HG02571 (cell line): ENCODE measurements around the gene KRTAP5-8.
"Not testable (repeated sequence)": the region's sequence is repeated elsewhere in the genome, so short reads cannot be mapped to it uniquely, and the experiment has no call there.

ENCODE experiments used
- ATAC-seq: cut with Tn5 transposase; IDR thresholded peaks from one replicate; pipeline ENCODE4 v1.9.1; 2021; ENCODE audit warnings: mild to moderate bottlenecking, moderate library complexity; ENCODE audit not compliant: unreplicated experiment

KRTAP5-8 gene

GRCh38 chr11:71537977-71538665, at the start of gene KRTAP5-8:
KRTAP5-8 (plus strand) TSS chr11:71538025; CDS start chr11:71538056, 31 bp downstream.
- ATAC-seq: not testable (repeated sequence)

GRCh38 chr11:71488681-71489270, 49.0 kb upstream of the KRTAP5-8 start:
- no peak for ATAC-seq

GRCh38 chr11:71489311-71490043, 48.3 kb upstream of the KRTAP5-8 start:
- ATAC-seq: no peak

- no peak for ATAC-seq
These were observed 47.6 kb upstream of the KRTAP5-8 start for GRCh38 chr11:71490044-71490730.

- ATAC-seq: no peak
These were observed 47.0 kb upstream of the KRTAP5-8 start for GRCh38 chr11:71490731-71491390.

DNA sequence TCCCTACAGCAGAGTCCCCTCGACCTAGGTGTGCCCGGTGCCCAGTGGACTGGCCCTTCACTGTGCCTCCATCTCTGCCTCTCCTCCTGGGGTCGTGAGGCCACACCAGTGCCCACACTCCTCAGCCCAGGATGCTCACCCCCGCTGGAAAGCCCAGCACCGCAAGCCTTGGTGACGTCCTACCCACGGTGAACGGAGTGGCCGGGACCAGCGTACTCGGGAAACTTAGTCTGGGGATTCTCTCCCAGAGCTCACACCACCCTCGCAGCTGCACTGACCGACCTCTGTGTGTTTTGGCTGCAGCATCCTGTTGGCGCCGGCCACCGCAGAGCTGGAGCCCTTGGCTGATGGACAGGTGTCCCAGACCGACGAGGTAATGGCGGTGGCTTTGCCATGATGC, 46.3 kb upstream of the KRTAP5-8 start:
- ATAC-seq: no peak

DNA sequence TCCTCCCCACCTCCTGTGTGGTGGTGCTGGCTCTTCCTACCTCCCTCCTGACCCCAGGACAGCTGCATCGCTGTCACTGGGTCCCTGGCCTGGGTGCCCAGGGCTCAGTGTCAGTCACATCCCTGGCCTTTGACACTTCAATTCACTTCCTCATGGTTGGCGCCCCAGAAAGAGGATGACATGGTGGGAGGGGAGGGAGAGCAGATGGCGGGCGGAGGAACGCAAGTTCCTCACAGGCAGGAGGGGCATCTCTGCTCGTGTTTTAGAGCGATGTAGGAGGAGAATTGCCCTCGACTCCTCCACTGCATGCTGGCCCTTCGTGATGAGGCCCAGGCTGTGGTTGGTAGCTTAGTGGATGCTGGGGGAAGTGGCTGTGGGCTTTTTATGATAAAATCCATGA, 45.9 kb upstream of the KRTAP5-8 start:
- ATAC-seq: no peak

DNA sequence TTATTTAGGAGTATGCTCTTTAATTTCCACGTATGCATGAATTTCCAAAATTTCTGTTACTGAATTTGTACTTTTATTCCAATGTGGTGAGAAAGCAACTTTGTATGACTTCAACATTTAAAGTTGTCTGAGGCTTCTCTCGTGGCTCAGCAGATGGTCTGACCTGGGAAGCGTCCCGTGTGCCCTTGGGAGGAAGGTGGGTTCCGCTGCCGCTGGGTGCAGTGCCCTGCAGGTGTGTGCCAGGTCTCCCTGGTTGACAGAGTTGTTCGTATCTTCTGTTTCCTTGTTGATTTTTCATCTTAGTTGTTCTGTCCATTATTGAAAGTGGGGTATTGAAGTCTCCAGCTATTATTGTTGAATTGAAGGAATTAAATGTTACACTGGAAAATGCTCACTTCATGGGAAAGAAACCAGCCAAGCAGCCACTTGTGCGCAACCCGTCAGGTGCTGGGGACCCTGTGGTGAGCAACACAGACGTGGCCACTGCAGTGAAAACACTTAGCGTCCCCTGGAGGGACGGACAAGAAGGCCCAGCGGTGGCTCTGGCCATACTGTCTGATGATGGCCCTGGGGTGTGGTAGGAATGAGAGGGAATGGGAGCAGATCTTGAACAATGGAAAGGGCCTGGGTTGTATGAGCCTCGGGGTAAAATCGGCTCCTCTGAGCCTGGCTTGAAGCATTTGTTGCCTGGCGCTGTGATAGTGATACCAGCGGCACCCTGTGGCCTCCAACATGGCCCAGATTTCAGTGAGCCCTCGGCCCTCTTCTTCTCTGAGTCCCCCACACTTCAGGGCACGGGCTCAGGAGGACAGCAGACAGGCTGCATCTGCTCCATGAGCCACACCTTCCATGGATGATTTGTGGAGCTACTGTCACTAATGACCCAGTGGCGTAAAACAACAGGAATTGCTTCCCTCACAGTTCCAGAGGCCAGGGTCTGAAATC, 42.3 kb upstream of the KRTAP5-8 start:
- ATAC-seq: no peak

DNA sequence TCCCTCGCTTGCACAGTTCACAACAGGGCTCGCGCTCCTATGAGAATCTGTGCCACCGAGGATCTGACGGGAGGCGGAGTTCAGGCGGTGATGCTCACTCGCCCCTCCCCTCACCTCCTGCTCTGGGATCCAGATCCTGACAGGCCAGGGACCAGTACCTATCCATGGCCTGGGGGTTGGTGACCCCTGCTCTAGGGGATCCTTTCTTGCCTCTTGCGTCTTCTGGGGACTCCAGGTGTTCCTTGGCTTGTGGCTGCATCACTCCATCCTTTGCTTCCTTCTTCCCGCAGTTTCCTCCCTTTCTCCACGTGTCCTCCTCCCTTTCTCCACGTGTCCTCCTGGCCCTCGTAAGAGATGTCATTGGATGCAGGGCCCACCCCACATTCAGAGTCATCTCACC, 41.4 kb upstream of the KRTAP5-8 start:
- no peak for ATAC-seq

DNA sequence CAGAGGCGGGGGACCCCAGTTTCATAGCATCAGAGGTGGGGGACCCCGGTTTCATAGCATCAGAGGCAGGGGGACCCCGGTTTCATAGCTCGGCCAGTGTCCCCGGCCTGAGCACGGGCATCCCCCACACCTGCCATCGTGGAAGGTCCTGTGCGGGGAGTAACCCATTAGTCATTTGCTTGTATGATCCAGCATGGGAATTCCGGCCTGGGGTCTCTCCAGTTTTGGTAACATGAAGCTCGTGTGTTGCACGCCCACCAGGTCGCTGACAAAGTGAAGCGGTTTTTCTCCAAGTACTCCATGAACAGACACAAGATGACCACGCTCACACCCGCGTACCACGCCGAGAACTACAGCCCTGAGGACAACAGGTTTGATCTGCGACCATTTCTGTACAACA, 39.7 kb upstream of the KRTAP5-8 start:
- no peak for ATAC-seq

DNA sequence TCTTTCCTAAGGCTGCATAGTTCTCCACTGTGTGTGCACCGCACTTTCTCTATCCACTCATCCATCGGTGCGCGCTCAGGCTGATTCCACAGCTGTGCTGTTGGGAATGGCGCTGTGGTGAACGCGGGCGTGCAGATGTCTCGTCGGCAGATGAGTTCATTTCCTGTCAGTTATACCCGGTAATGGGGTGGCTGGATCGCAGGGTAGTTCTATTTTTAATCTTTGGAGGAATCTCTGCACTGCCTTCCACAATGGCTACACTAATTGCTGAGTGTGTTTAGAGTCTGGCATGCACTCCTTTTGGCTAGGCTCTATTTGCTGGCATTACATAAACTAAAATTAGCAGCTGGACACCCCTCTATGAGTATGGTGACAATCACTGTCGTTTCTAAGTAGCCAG, 38.7 kb upstream of the KRTAP5-8 start:
- ATAC-seq: no peak

DNA sequence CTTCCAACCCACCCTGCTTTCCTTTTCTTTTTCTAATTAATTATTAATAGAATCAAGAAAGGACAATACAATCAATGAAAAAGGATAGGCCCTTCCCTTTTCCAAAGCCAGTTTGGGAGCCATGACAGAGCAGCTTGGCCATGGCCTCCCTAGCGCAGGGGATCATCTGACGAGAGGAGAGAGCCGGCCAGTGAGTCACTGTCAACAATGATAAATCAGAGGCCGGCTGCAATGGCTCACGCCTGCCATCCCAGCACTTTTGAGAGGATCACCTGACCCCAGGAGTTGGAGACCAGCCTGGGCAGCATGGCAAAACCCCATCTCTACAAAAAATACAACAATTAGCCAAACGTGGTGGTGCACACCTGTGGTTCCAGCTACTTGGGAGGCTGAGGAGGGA, 38.3 kb upstream of the KRTAP5-8 start:
- ATAC-seq: no peak

DNA sequence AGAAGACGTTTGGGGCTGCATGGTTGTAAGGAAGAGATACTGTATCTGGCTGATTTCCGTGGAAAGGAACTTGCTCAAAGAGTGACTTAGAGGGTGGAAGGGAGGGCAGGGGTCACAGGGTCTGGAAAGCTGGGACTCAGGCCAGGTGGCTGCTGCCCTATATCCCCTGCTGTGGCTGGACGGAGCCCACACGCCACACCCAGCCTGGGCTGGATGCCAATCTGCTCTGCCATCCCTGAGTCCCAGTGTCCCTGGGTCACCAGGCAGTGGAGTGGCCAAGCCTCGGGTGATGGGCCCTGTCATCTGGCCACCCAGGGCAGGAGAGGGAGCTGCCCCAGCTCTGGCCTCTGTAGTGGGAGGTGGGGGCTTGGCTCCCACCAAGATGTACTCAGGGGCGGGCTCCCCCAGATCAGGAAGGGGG, 37.2 kb upstream of the KRTAP5-8 start:
- no peak for ATAC-seq

DNA sequence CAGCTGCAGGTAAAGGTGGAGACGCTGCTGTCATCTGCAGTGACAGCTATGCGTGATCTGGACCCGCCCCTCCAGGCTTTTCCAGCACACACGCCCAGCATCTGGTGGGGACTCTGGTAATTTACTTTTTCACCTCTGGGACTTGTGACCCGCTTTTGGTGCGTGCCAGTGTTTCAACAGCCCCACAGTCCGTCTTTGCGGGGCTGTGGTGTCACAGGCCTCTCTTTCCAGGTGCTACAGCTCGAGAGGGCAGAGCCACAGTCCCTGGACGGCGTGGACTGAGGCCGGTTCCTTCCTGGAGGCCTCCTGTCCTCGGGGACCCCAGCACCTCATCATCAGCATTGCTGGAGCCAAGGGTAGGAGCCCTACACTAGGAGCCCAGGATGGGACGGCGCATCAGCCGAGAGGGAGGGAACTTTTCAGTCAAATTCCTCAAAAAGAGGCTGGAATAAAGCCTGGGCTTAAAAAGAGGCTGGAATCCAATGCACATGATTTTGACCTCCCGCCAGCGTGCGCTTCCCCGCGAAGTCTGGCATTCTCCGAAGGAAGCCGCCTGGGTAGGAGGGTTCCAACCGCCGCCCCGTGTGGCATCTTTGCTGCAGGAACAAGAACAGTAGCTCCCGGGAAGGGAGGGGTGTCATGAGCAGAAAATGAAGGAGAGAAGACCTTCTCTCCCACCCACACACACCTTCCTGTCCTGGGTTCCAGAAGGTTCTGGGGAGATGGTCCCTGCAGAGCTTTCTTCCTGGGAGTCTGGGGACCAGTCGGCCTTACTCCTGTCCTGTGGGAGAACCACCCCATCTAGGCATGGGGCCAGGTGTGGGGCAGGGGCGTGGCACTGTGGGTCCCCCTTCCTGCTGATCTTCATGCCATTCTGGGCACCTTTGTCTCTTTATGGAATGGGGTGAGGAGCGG, 36.5 kb upstream of the KRTAP5-8 start:
- ATAC-seq: no peak

GRCh38 chr11:71502026-71502425, 35.8 kb upstream of the KRTAP5-8 start:
- ATAC-seq: no peak

DNA sequence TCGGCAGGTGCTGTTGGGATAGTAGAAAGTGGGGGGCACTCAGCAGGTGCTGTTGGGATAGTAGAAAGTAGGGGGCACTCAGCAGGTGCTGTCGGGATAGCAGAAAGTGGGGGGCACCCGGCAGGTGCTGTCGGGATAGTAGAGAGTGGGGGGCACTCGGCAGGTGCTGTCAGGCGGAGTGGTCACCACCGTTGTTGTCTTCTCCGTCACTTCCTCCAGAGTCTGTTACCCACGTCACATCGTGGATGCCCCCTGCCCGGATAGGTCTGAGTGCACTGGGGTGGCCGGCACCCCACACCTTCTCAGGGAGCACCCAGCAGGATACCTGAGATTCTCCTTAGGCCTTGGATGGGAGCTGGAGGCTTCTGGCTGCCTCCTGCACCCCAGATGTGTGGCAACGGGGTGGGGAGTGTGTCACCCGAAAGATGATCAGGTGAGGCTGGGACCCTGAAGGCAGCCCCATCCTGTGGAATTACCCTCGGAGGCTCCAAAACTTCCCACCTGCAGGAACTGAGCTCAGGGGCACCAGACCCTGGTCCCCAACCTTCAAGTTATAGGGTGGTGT, 34.9 kb upstream of the KRTAP5-8 start:
- no peak for ATAC-seq

DNA sequence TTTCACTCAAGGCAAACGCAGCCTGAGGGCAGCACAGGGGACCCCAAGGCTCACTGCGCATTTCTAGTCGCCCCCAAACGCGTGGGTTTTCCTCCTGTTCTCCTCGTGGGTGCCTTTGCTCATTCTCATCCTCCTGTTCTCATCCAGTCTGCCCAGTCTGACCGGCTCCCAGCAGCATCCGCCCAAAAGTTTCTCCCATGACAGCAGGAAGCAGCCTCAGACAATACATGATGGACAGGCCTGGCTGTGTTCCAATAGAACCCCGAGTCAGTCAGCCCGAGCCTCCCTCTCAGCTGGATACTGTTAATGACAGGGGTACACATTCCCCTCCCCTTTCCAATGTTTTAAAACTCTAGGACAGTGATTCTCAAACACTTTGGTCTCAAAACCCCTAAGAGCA, 33.3 kb upstream of the KRTAP5-8 start:
- ATAC-seq: no peak

GRCh38 chr11:71505001-71505400, 32.8 kb upstream of the KRTAP5-8 start:
- no peak for ATAC-seq

- no peak for ATAC-seq
These were observed 32.0 kb upstream of the KRTAP5-8 start for GRCh38 chr11:71505781-71506180.
